ENCODE data around the gene FGF10. TPM values are rescaled to one million over a fixed set of nuclear protein-coding genes. Genes with fewer than 3 reads are reported as not detected.

Gene FGF10
- total and polyA plus RNA-seq, 5 experiments from 2014 or later, result not detected

- peaks cover 0 to 9% (median 3%) of the 10 kb centered on the region in 9 donors for H3K9me3 Mint-ChIP-seq
- H3K4me3 Mint-ChIP-seq, result no peak overlapping the region
- H3K27ac Mint-ChIP-seq, result no peak overlapping the region
- ATAC-seq, result no peak
- no peaks in the 10 kb centered on the region for H3K27me3 Mint-ChIP-seq
- no peaks in the 10 kb centered on the region for H3K4me1 Mint-ChIP-seq
- no peak for DNase-seq
- H3K36me3 Mint-ChIP-seq, result no peaks in the 10 kb centered on the region
- POLR2A ChIA-PET, result no interaction called here
Measured at GRCh38 chr5:44336708-44337107, 52.5 kb downstream of the FGF10 start.

DNA sequence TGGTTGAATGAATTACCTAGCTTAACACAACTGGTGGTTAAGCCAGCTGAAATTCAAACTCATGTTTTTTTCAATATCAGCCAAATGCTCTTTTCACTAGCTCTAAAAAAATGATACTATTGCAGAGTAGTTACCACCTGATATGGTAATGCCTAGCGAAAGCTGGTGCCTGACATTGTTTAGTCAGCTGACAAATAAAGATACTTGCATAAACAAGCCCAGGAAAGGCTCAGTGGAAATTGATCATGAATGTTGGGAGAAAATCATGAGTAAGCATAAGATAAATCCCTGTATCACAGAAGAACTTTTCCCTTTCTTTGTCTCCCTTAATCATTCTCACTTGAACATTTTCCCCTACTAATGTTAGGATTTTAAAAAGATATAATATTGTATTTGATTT is 54.6 kb downstream of the FGF10 start:
- POLR2A ChIA-PET, result no interaction called here
- H3K9me3 Mint-ChIP-seq, result peaks cover 0 to 5% (median 0%) of the 10 kb centered on the region in 9 donors
- no peak overlapping the region for H3K27ac Mint-ChIP-seq
- DNase-seq (no peak), ATAC-seq (no peak)
- no peaks in the 10 kb centered on the region for H3K4me1 Mint-ChIP-seq
- no peaks in the 10 kb centered on the region for H3K36me3 Mint-ChIP-seq
- H3K27me3 Mint-ChIP-seq, result no peaks in the 10 kb centered on the region
- no peak overlapping the region for H3K4me3 Mint-ChIP-seq

GRCh38 chr5:44332285-44332971 is 56.8 kb downstream of the FGF10 start:
- DNase-seq (no peak), ATAC-seq (no peak)
- POLR2A ChIA-PET, result no interaction called here
- Mint-ChIP-seq H3K27ac (no peak overlapping the region), H3K4me1 (no peaks in the 10 kb centered on the region), H3K27me3 (no peaks in the 10 kb centered on the region), H3K4me3 (no peak overlapping the region), H3K36me3 (no peaks in the 10 kb centered on the region), H3K9me3 (peaks cover 0 to 6% (median 0%) of the 10 kb centered on the region in 9 donors)

GRCh38 chr5:44331471-44332050 is 57.7 kb downstream of the FGF10 start:
- POLR2A ChIA-PET, result no interaction called here
- H3K4me3 Mint-ChIP-seq, result no peak overlapping the region
- no peaks in the 10 kb centered on the region for H3K27me3 Mint-ChIP-seq
- no peaks in the 10 kb centered on the region for H3K36me3 Mint-ChIP-seq
- no peaks in the 10 kb centered on the region for H3K4me1 Mint-ChIP-seq
- DNase-seq, result no peak
- H3K27ac Mint-ChIP-seq, result no peak overlapping the region
- ATAC-seq, result no peak
- H3K9me3 Mint-ChIP-seq, result peaks cover 0 to 11% (median 0%) of the 10 kb centered on the region in 9 donors

DNA sequence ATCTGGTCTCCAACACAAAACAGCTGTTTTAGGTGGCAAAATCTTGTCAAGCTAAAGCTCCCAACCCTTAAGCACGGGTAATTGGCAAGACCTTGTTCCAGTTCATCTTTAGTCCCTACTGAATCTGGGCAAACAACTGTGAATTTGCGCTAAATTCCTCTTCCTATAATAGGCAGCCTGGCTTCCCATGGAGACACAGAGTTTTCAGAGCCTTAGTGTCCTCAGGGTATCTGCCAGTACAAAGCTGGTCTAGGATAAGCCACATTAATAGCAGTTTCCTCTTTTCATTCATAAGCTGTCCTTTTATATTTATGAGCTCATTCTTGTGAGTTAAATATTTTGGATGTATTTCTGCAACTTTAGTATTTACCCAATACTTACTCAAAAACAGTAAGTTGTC is 59.5 kb downstream of the FGF10 start:
- DNase-seq (no peak), ATAC-seq (no peak)
- Mint-ChIP-seq H3K4me3 (no peak overlapping the region), H3K27me3 (no peaks in the 10 kb centered on the region), H3K36me3 (no peaks in the 10 kb centered on the region), H3K4me1 (no peaks in the 10 kb centered on the region), H3K9me3 (peaks cover 0 to 11% (median 0%) of the 10 kb centered on the region in 9 donors), H3K27ac (no peak overlapping the region)
- POLR2A ChIA-PET, result no interaction called here

- no peaks in the 10 kb centered on the region for H3K36me3 Mint-ChIP-seq
- no peak overlapping the region for H3K27ac Mint-ChIP-seq
- DNase-seq (no peak), ATAC-seq (no peak)
- POLR2A ChIA-PET, result no interaction called here
- no peak overlapping the region for H3K4me3 Mint-ChIP-seq
- no peaks in the 10 kb centered on the region for H3K4me1 Mint-ChIP-seq
- H3K27me3 Mint-ChIP-seq, result no peaks in the 10 kb centered on the region
- H3K9me3 Mint-ChIP-seq, result peaks cover 0 to 7% (median 3%) of the 10 kb centered on the region in 9 donors
Measured at GRCh38 chr5:44321144-44321725, 68.0 kb downstream of the FGF10 start.

DNA sequence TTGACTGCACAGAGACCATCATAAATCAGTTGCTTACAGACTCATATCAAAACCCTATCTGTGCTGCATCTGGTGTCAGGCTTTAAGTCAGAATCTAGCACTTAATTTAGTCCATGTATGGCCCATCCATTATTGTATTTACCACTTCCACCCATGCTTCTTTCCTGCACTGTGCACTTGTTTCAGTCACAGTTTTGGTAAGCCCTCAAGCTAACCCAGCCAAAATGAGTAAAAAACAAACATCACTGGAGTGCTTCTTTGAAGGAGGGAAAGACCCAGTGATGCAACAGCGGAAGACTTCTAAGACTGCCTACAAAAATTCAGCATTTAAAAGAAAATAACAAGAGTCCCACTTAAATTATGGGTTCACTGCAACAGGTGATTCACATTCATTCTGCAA is 69.0 kb downstream of the FGF10 start:
- ATAC-seq (no peak), DNase-seq (no peak)
- H3K27ac Mint-ChIP-seq, result no peak overlapping the region
- POLR2A ChIA-PET, result no interaction called here
- H3K4me3 Mint-ChIP-seq, result no peak overlapping the region
- H3K36me3 Mint-ChIP-seq, result no peaks in the 10 kb centered on the region
- peaks cover 0 to 7% (median 3%) of the 10 kb centered on the region in 9 donors for H3K9me3 Mint-ChIP-seq
- no peaks in the 10 kb centered on the region for H3K4me1 Mint-ChIP-seq
- H3K27me3 Mint-ChIP-seq, result no peaks in the 10 kb centered on the region

DNA sequence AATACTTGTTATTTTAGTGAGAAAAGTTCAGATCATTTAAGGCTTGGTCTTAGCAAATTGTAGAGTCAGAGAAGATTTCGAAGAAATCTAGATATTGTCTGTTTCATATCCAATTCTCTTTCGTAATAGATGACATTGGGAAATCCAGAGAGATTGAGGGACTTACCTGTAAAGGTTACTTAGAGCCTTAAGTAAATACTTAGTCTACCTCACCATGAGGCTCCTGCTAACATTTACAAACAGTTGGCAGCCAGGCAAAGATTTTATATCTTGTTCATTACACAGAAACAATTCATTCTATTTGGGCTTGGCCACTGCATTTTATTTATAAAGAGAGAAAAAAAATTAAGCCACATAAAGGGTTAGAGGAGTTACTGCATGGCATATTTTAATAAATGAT is 70.3 kb downstream of the FGF10 start:
- POLR2A ChIA-PET, result no interaction called here
- H3K9me3 Mint-ChIP-seq, result peaks cover 0 to 13% (median 3%) of the 10 kb centered on the region in 9 donors
- DNase-seq (no peak), ATAC-seq (no peak)
- no peak overlapping the region for H3K27ac Mint-ChIP-seq
- H3K4me3 Mint-ChIP-seq, result no peak overlapping the region
- H3K27me3 Mint-ChIP-seq, result no peaks in the 10 kb centered on the region
- no peaks in the 10 kb centered on the region for H3K36me3 Mint-ChIP-seq
- H3K4me1 Mint-ChIP-seq, result no peaks in the 10 kb centered on the region

- Mint-ChIP-seq H3K27me3 (no peaks in the 10 kb centered on the region), H3K9me3 (peaks cover 0 to 27% (median 0%) of the 10 kb centered on the region in 9 donors), H3K27ac (no peak overlapping the region), H3K36me3 (no peaks in the 10 kb centered on the region), H3K4me1 (no peaks in the 10 kb centered on the region), H3K4me3 (no peak overlapping the region)
- POLR2A ChIA-PET, result no interaction called here
- DNase-seq, result no peak
- no peak for ATAC-seq
Measured at GRCh38 chr5:44312374-44312773, 76.8 kb downstream of the FGF10 start.

GRCh38 chr5:44300551-44300950 is 88.7 kb downstream of the FGF10 start:
- Mint-ChIP-seq H3K27ac (no peak overlapping the region), H3K9me3 (peaks cover 0 to 14% (median 2%) of the 10 kb centered on the region in 9 donors), H3K4me3 (no peak overlapping the region), H3K27me3 (no peaks in the 10 kb centered on the region), H3K4me1 (no peaks in the 10 kb centered on the region), H3K36me3 (no peaks in the 10 kb centered on the region)
- ATAC-seq, result no peak
- POLR2A ChIA-PET, result no interaction called here
- DNase-seq, result no peak

GRCh38 chr5:44299394-44299793 is 89.8 kb downstream of the FGF10 start:
- no peaks in the 10 kb centered on the region for H3K36me3 Mint-ChIP-seq
- H3K9me3 Mint-ChIP-seq, result peaks cover 0 to 11% (median 0%) of the 10 kb centered on the region in 9 donors
- ATAC-seq, result no peak
- H3K4me1 Mint-ChIP-seq, result no peaks in the 10 kb centered on the region
- POLR2A ChIA-PET, result no interaction called here
- no peak for DNase-seq
- no peak overlapping the region for H3K4me3 Mint-ChIP-seq
- H3K27me3 Mint-ChIP-seq, result no peaks in the 10 kb centered on the region
- no peak overlapping the region for H3K27ac Mint-ChIP-seq

DNA sequence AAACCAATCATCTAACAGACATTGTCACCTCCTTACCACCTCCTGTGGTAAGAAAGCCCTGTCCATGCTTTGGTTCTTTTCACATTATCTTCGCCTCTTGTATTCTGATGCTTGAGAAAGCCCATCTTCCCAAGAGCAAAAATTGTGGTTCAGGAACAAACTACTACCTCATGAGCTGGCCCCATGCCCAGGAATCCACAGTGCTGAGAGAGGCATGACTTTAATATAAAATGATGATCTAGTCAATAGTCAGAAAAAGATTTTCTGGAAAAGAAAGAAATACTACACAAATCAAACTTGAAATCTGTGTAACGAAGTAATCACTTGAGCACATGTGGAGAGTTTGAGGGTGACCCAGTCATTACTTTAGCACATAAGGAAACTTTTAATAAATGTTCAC is 94.7 kb downstream of the FGF10 start:
- Mint-ChIP-seq H3K36me3 (no peaks in the 10 kb centered on the region), H3K4me1 (no peaks in the 10 kb centered on the region), H3K4me3 (no peak overlapping the region), H3K9me3 (peaks cover 0 to 19% (median 9%) of the 10 kb centered on the region in 9 donors), H3K27ac (no peak overlapping the region), H3K27me3 (no peaks in the 10 kb centered on the region)
- DNase-seq (no peak), ATAC-seq (no peak)
- POLR2A ChIA-PET, result no interaction called here

DNA sequence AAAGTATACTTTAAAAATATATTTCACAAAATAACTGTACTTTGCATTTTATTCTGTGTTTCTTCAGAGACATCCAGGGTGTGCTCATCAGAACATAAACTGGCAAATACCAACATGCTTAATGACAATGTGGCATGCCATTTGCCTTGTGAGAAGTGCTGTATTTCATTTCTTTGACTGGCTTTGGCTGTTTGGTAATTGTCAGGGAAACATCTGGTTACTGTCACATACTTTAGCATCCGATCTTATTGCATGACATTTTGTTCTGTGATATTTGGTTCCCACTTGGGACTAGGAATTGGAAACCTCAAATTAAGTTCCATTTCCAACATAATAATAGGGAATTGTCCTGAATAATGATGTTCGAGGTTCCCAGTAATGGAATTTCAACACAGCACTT is 96.5 kb downstream of the FGF10 start:
- Mint-ChIP-seq H3K27ac (no peak overlapping the region), H3K4me3 (no peak overlapping the region), H3K4me1 (no peaks in the 10 kb centered on the region), H3K27me3 (no peaks in the 10 kb centered on the region), H3K9me3 (peaks cover 0 to 26% (median 9%) of the 10 kb centered on the region in 9 donors), H3K36me3 (no peaks in the 10 kb centered on the region)
- DNase-seq (no peak), ATAC-seq (no peak)
- POLR2A ChIA-PET, result no interaction called here

- H3K4me3 Mint-ChIP-seq, result no peak overlapping the region
- no peak overlapping the region for H3K27ac Mint-ChIP-seq
- no peaks in the 10 kb centered on the region for H3K27me3 Mint-ChIP-seq
- ATAC-seq (no peak), DNase-seq (no peak)
- H3K9me3 Mint-ChIP-seq, result peaks cover 0 to 14% (median 3%) of the 10 kb centered on the region in 9 donors
- POLR2A ChIA-PET, result no interaction called here
- no peaks in the 10 kb centered on the region for H3K4me1 Mint-ChIP-seq
- H3K36me3 Mint-ChIP-seq, result no peaks in the 10 kb centered on the region
Measured at GRCh38 chr5:44278469-44278868, 110.8 kb downstream of the FGF10 start.
